Activated T-cell treated with anti-CD3 and anti-CD28 coated beads for 24 hours (primary cell): Measurements from ENCODE around the gene DENND11.

Source experiments
- DNase-seq: peaks from one replicate; pipeline ENCODE4 v3.0.0-alpha.2; 2020; ENCODE audit warnings: low read depth

Gene DENND11

GRCh38 chr7:141702047-141702567 is at the start of gene DENND11:
TSS of gene DENND11 (minus strand) at chr7:141702166. CDS start at chr7:141702153, 13 bp downstream.
- peak; percentile 26 for DNase-seq

DNA sequence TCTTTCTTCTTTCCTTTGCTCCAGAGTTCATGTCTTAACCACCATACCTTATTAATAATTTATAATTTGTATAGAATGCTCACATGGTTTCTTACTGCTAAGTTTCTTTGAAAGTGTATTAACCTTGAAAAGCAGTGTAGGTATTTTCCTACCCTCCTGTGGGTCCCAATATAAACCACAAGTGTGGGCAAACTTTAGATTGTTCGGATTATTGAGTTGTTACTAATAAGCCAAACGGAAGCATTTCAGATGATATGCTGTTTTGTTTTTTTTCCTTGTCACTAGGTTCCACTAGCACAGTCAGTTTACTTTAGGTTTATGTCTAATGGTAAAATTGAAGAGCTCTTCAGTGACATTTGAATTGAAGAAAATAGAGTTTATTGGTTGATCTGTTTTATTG is 46.4 kb upstream of the DENND11 start:
- DNase-seq: no peak

DNA sequence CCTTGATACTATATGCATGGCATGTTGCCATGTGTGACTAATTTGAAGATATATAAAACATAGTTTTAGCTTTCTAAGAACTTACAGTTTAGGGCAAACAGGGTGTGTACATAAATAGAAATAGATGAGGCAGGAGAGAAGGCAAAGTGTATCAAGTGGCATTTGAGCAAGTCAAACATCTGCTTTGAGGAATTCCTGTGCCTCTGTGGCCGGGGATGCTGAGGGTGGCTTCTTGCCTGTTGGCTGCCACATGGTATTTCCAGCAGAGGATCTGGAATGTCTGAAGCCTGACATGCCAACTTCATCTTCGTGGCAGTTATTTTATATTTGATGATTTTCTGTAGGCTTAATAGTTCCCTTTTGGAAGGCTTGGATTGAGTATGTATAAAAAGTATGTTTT is 42.2 kb upstream of the DENND11 start:
- no peak for DNase-seq

- no peak for DNase-seq
These were observed 40.3 kb upstream of the DENND11 start for GRCh38 chr7:141742229-141742628.

GRCh38 chr7:141739250-141739649 is 37.3 kb upstream of the DENND11 start:
- no peak for DNase-seq

DNA sequence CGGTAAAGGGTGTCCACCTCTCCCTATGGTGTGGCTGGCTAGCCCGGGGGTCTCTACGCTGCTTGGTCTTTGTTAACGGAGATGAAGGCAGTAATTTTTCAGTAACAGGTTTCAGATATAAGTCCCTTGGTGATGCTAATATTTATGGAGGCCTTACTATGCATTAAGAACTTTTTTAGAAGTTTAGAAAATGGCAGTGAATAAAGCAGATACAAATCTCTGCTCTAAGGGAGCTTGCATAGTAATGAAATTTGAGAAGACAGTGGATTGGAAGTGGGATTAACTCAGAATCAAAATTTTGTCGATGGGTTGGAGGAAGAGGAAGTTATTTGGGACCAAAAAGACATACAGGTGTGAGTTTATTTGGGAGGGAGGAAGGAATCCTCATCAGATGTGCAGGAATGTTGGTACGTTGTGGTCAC is 36.6 kb upstream of the DENND11 start:
- DNase-seq: no peak

DNA sequence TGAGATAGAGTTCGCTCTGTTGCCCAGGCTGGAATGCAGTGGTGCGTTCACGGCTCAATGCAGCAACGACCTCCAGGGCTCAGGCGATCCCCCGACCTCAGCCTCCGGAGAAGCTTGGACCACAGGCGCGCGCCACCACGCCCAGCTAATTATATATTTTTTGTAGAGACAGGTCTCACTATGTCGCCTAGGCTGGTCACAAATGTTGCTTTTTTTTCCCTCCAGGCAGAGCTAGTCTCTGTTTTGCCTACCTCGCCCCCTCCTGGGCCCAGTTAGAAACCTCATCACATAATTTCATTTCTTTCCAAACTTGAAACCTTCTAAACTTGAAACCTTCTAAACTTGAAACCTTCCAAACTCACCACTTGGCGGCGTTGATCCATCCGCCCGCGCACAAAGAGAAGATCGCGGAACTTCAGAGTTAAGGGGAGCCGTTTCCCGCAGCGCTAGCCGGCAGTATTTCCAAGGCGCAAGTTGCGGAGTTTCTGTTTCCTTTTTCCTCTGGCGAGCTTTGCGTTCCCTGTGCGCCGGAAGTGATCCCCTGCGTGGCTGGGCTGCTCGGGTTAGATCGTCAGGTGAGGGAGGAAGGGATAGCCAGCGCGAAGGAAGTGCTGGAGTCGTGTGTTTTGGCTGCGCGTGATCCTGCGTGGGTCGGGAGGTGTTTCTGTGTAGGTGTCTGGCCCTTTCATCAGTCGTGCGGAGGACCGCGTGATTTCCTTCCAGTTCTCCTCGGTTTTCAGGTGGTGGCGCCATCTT is 36.0 kb upstream of the DENND11 start, which contains the start of gene SSBP1:
Gene SSBP1 (plus strand): TSS at position 523 of the 756 bp plus-strand sequence. CDS start 809 bp downstream, outside the sequence.
- peak; percentile 89 for DNase-seq

DNA sequence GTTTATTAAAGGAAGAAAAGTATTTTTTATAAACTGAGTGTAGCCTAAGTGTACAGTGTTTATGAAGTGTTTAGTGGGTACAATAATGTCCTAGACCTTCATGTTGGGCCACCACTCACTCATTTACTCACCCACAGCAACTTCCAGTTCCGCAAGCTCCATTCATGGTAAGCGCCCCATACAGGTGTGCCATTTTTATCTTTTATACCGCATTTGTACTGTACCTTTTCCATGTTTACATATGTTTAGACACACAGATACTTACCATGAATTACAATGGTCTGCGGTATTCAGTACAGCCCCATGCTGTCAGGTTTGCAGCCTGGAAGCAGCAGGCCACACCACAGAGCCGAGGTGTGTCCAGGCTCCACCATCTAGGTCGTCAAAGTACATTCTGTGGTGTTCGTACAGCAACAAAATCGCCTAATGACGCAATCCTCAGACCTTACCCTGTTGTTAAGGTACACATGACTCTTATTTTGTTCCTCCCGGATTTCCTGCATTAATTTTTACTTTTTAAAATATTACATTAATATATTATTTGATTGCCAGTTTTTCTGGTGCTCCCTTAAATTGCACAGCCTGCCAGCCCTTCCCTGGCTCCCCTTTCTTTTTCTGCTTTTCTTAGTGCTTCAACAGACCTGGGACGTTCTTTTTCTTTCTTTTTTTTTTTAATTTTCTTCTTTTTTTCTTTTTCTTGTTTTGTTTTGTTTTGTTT is 35.3 kb upstream of the DENND11 start:
- no peak for DNase-seq

DNA sequence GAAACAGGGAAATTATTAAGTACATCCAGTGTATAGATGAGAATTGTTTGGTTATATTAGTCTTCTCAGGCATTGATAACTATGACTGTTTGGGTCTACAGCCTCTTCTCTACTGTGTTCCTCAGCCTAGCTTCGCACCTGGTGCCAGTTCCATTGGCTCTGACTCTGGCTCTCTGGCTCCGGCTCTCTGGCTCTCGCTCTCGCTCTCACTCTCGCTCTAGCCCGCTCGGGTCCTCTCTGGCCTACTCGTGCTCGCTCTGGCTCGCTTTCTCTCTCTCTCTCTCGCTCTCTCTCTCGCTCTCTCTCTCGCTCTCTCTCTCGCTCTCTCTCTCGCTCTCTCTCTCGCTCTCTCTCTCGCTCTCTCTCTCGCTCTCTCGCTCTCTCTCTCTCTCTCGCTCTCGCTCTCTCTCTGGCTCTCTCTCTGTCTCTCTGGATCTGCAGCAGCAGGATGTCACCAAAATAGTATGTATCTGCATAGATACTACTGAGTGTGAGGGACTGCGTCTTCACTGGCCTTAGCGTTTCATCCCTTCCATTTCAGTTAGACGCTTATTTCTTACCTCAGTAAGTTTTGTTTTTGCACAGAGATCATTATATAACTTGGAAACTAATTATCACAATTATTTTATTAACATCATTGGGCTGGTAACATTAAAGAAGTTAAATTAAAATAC is 29.6 kb upstream of the DENND11 start:
- DNase-seq: no peak

- DNase-seq: no peak
These were observed 27.1 kb upstream of the DENND11 start for GRCh38 chr7:141729020-141729419.

DNA sequence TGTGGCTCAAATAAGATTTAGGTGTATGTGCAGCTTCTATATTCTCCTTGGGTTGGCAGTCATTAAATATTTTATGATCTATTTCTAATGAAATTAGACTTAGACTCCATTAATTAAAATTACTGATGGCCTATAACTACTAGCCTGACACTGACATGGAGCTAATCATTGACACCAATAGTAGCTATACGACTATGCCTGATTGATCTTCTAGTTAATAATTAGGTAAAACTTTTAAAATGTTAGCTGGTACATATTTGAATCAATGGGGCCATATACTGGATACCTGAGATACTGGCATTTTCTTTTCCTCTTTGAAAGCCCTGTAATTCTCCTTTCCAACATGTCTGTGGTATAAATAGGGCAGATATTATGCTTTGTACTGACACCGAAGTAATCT is 20.6 kb upstream of the DENND11 start:
- no peak for DNase-seq

DNA sequence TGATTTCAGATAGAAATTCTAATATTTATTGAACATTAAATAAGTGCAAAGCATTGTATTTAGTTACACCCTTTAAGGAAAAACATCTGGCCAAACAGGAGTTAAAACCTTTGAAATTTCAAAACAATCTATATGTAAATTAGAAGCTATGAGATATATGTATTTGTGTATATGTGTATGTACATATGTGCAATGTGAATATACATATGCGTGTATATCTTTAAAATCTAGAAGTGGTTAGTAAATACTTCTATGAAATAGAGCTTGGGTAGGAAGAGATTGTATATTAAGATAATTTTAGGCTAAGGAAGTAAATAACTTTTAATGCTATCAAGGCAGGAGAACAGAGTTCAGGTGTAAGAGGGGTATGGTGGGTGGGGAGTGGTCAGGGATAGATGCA is 15.5 kb upstream of the DENND11 start:
- DNase-seq: no peak

DNA sequence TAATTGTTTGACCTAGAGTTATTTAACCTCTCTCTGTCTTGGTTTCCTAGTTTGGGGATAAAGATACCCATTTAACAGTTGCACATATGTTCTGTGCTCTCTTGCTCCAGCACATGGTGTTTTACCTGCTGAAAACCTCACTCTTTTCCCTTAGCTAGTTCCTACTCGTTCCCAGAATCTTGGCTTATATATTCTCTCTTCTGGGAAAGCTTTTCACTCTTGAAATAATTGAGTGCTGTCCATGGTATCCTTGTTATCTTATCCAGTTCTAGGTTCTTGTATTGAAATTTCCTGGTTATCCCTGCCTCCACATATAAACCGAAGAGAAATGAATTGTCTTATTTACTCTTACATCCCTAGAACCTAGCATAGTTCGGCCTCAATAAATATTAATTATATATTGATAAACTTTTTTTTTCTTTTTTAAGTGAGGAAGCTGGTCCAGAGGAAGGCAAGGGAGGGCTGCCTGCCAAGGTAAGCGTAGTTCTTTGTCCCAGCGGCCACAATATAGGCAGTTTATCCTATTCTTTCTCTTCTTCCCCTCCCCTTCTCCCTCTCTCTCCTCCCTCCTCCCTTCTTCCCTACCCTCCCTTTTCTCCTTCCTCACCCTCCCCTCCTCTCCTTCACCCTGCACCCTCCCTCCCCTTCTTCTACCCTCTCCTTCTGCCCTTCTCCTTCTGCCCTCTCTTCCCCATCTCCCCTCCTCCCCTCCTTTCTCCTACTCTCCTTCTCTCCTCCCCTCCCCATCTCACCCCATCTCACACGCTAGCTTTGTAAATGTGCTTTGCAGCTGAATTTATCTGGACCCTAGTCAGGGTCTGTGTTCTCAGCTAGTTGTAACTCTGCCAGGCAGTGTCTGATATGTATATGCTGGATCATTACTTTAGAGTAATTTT is 14.1 kb upstream of the DENND11 start:
- DNase-seq: no peak

DNA sequence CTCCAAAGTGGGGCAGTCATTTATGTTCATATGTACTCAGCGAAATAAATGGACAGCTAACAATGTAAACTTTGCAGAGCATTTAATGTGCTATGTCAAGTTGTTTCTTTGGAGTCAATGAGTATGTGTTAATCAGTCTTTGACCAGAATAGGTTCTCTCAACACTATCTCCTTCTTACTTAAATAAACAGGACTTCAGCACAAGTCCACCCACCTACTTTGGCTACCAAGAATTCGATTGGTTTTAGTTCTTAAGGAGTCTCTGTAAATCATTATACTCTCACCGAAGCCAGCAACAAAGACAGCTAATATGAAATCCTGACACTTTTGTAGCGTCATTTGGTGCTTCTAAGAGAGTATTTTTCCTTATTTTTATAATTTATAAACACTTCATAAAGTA is 13.1 kb upstream of the DENND11 start:
- no peak for DNase-seq

DNA sequence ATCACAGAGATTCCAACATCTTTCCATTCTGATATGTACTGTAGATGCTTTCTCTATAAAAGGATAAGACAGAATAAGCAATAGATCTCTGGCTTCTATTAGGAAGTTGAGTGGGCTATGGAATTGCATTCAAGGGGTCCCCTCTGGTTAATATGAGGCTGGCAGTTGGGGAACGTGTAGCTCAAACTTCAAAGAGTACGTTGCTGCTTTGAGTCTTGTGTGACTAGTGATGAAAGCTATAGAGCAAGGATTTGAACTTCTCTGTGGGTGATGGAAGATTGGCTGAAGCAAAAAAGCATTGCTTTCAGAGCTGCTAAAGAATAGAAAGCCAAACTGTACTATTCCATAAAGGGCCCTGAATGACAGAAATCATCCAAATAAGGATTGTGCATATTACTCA is 12.6 kb upstream of the DENND11 start:
- DNase-seq: no peak

DNA sequence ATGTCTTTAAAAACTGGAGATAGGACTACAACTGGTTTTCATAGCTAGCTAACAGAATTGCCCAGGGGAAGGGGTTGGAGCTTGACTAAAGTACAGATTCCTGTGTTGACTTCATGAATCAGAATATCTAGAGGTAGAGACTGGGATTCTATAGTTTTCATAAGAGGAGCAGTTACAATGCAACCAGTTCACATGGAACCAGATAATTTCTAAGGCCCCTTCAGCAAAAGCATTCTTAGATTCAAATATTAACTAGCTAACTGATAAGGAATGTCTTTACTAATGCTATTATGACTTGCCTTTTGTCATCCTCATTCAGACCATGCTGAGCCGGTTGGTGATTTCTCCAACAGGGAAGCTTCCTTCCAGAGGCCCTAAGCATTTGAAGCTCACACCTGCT is 11.9 kb upstream of the DENND11 start:
- no peak for DNase-seq

GRCh38 chr7:141712603-141713255 is 10.8 kb upstream of the DENND11 start:
- DNase-seq: no peak

- no peak for DNase-seq
These were observed 8.3 kb upstream of the DENND11 start for GRCh38 chr7:141710301-141710700.

- DNase-seq: no peak
These were observed 7.8 kb upstream of the DENND11 start for GRCh38 chr7:141709749-141710148.

DNA sequence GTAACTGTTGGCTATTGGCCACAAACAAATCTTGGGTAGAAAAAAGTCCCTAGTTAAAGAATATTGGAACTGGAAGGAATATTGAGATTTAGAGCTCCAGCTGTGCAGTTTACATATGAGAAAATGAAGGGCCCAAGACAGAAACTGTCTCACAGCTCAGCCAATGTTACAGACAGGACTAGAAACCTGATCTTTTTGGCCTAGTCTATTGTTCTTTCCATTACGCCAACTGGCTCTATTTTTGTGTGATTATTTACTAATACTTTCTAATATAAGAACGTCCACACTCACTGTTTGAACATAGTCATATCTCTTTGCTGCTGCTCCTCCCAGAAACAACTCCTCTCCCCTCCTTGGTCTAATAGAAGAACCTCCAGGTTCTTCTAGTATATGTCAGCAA is 7.4 kb upstream of the DENND11 start:
- no peak for DNase-seq

DNA sequence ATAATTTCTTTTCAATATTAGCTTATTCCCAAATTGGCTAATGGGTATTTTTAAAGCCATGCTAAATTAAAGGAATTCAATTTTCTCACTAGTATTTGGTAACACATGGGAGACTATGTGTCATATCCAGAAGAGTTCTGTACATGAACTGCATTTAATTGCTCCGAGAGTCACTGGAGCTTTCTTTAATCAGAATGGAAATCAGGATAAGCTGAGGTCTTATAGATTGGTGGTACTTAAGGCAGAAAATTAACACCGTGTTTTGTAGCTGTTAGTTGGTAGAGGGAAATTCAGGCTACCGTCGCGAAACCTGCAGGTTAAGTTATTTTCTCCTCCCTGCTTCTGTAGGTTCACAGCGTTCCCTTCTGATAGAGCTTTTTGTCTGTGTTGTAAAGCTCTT is 6.4 kb upstream of the DENND11 start, which contains the start of gene WEE2:
Gene WEE2 (plus strand): TSS at position 3 of the 400 bp plus-strand sequence. CDS start 406 bp downstream, outside the sequence.
- DNase-seq: no peak
